Loucy (cell line): Measurements from ENCODE around the gene CNTN4.

ENCODE experiments used
- H2AFZ ChIP-seq: fragments of 200-600 bp; sonication (generic); 2 replicates; pipeline ENCODE4 v1.6.0; 2016; ENCODE audit warnings: antibody characterized with exemption, mild to moderate bottlenecking, low read length, moderate library complexity
- H3F3A ChIP-seq: fragments of 200-600 bp; 2 replicates; pipeline ENCODE4 v1.6.0; 2016; ENCODE audit warnings: antibody characterized with exemption, low read depth, mild to moderate bottlenecking
- H3K27me3 ChIP-seq: fragments of 200-600 bp; sonication (generic); 2 replicates; pipeline ENCODE4 v1.6.1; 2014; ENCODE audit warnings: low read length, mild to moderate bottlenecking; ENCODE audit not compliant: insufficient read depth, poor library complexity, severe bottlenecking
- H3K36me3 ChIP-seq: fragments of 200-600 bp; sonication (generic); 2 replicates; pipeline ENCODE4 v1.6.1; 2016; ENCODE audit warnings: low read length; ENCODE audit not compliant: insufficient read depth
- H3K4me1 ChIP-seq: fragments of 200-600 bp; sonication (generic); 2 replicates; pipeline ENCODE4 v1.5.1; 2014; ENCODE audit warnings: low read length, mild to moderate bottlenecking; ENCODE audit not compliant: insufficient read depth, poor library complexity, severe bottlenecking
- H3K4me2 ChIP-seq: fragments of 200-600 bp; sonication (generic); 2 replicates; pipeline ENCODE4 v1.6.0; 2014; ENCODE audit warnings: antibody characterized with exemption, low read length, low read depth, mild to moderate bottlenecking; ENCODE audit not compliant: poor library complexity, severe bottlenecking
- H3K4me3 ChIP-seq: fragments of 200-600 bp; sonication (generic); 2 replicates; pipeline ENCODE4 v1.5.1; 2014; ENCODE audit warnings: low read length, mild to moderate bottlenecking, mixed read lengths; ENCODE audit not compliant: poor library complexity, severe bottlenecking
- H3K79me2 ChIP-seq: fragments of 200-600 bp; sonication (generic); 2 replicates; pipeline ENCODE4 v1.6.1; 2014; ENCODE audit warnings: low read length; ENCODE audit not compliant: insufficient read depth
- H3K9ac ChIP-seq: fragments of 200-600 bp; sonication (generic); 2 replicates; pipeline ENCODE4 v1.6.0; 2014; ENCODE audit warnings: mild to moderate bottlenecking, low read depth, low read length, moderate library complexity; ENCODE audit not compliant: poor library complexity, severe bottlenecking
- H3K9me2 ChIP-seq: fragments of 200-600 bp; sonication (generic); replicated peaks from 2 replicates; pipeline ENCODE4 v1.6.1; 2016; ENCODE audit warnings: low read depth, low read length, mixed read lengths
- H3K9me3 ChIP-seq: fragments of 200-600 bp; sonication (generic); 2 replicates; pipeline ENCODE4 v1.6.1; 2014; ENCODE audit warnings: mild to moderate bottlenecking, antibody characterized with exemption, low read length, low read depth; ENCODE audit not compliant: insufficient read depth
- H4K20me1 ChIP-seq: fragments of 200-600 bp; sonication (generic); 2 replicates; pipeline ENCODE4 v1.6.0; 2014; ENCODE audit warnings: antibody characterized with exemption, low read length, mild to moderate bottlenecking; ENCODE audit not compliant: insufficient read depth, poor library complexity, severe bottlenecking
- CTCF ChIP-seq: fragments of 200-600 bp; sonication (generic); conservative IDR thresholded peaks from 2 replicates; pipeline ENCODE4 v1.5.1; 2014; ENCODE audit warnings: mild to moderate bottlenecking, antibody characterized with exemption, low read length
- EZH2phosphoT487 ChIP-seq: fragments of 200-600 bp; IDR thresholded peaks from 2 replicates; pipeline ENCODE4 v1.6.1; 2018; ENCODE audit warnings: antibody characterized with exemption, mild to moderate bottlenecking, moderate library complexity, borderline replicate concordance

Gene CNTN4

GRCh38 chr3:2300938-2301337, 202.3 kb downstream of the CNTN4 start:
- H3K9ac ChIP-seq: no peak overlapping the region
- no peaks in the 10 kb centered on the region for H3K9me3 ChIP-seq
- no peaks in the 10 kb centered on the region for H3K4me1 ChIP-seq
- no peaks in the 10 kb centered on the region for H3F3A ChIP-seq
- H3K4me2 ChIP-seq: no peak overlapping the region
- no peak overlapping the region for H3K4me3 ChIP-seq
- TF ChIP-seq EZH2phosphoT487 (no peak), CTCF (no peak)
- H3K36me3 ChIP-seq: no peaks in the 10 kb centered on the region
- no peak overlapping the region for H2AFZ ChIP-seq
- no peaks in the 10 kb centered on the region for H3K79me2 ChIP-seq
- H4K20me1 ChIP-seq: no peaks in the 10 kb centered on the region
- H3K27me3 ChIP-seq: no peaks in the 10 kb centered on the region
- no peaks in the 10 kb centered on the region for H3K9me2 ChIP-seq

- TF ChIP-seq EZH2phosphoT487 (no peak), CTCF (no peak)
- Histone ChIP-seq H3K36me3 (no peaks in the 10 kb centered on the region), H3K9ac (no peak overlapping the region), H3F3A (no peaks in the 10 kb centered on the region), H3K27me3 (no peaks in the 10 kb centered on the region), H3K4me3 (no peak overlapping the region), H3K79me2 (no peaks in the 10 kb centered on the region), H3K9me2 (no peaks in the 10 kb centered on the region), H2AFZ (no peak overlapping the region), H3K4me2 (no peak overlapping the region), H3K9me3 (no peaks in the 10 kb centered on the region), H4K20me1 (no peaks in the 10 kb centered on the region), H3K4me1 (no peaks in the 10 kb centered on the region)
These were observed 202.7 kb downstream of the CNTN4 start for GRCh38 chr3:2301361-2301760.

- Histone ChIP-seq H3K9ac (no peak overlapping the region), H2AFZ (no peak overlapping the region), H3K4me1 (no peaks in the 10 kb centered on the region), H3K9me2 (no peaks in the 10 kb centered on the region), H4K20me1 (no peaks in the 10 kb centered on the region), H3K4me2 (no peak overlapping the region), H3K36me3 (no peaks in the 10 kb centered on the region), H3K27me3 (no peaks in the 10 kb centered on the region), H3K4me3 (no peak overlapping the region), H3K79me2 (no peaks in the 10 kb centered on the region), H3F3A (no peaks in the 10 kb centered on the region), H3K9me3 (no peaks in the 10 kb centered on the region)
- no peak for TF ChIP-seq EZH2phosphoT487
- TF ChIP-seq CTCF: no peak
These were observed 204.9 kb downstream of the CNTN4 start for GRCh38 chr3:2303566-2303965.
